K562 (cell line): Measurements from ENCODE around the gene DDX20. TPM values are rescaled to one million over a fixed set of nuclear protein-coding genes. Genes with fewer than 3 reads are reported as not detected.

ENCODE experiments used
- ATAC-seq: fragments of 200-7000 bp; cut with Tn5 transposase; 3 replicates; pipeline ENCODE4 v1.9.1; 2020; ENCODE audit warnings: moderate library complexity
- BruUV-seq: library from RNA; stranded (reverse); fragments of 400-500 nt; replicated peaks from 2 replicates; lab custom pipeline; 2021; lab: Mats Ljungman, UMichigan
- CTCF ChIA-PET: fragments of 300-600 bp; formaldehyde crosslinking; extraction: SDS; loops from one replicate; lab custom pipeline; 2021; ENCODE audit warnings: low intra/inter-chr PET ratio; lab: Yijun Ruan, JAX
- POLR2A ChIA-PET: fragments of 300-600, 350-650 bp; sonication (Branson Sonifier 250); formaldehyde crosslinking; extraction: SDS; loops from one replicate; lab custom pipeline; 2021; ENCODE audit warnings: antibody characterized with exemption, inconsistent platforms; lab: Yijun Ruan, JAX
- DNase-seq, 4 experiments: peaks; one replicate each; pipeline versions ENCODE4 v3.0.0 to v3.0.0-alpha.2; 2011 to 2018; ENCODE audit warnings: low spot score in 3 of 4, mixed read lengths in 3 of 4; ENCODE audit errors: extremely low read depth in 1 of 4
- FAIRE-seq: peaks from 2 replicates; lab custom pipeline; 2011; peaks lifted over from hg19 to GRCh38; lab: Jason Lieb, UNC
- H2AFZ ChIP-seq: 2 replicates; pipeline ENCODE4 v1.6.0; 2011; ENCODE audit warnings: low read depth, low read length, control low read depth, inconsistent platforms
- H3K27ac ChIP-seq: fragments of 200-600 bp; 3 replicates; pipeline ENCODE4 v1.8.0; 2011; ENCODE audit warnings: low read depth, mild to moderate bottlenecking, control low read depth, inconsistent platforms, low read length, moderate library complexity, mixed read lengths; ENCODE audit errors: extremely low read depth
- H3K27me3 ChIP-seq, 2 experiments: fragments of 300-600 bp in 1 of 2; 2 replicates in 1 of 2; 3 replicates in 1 of 2; pipeline versions ENCODE4 v1.6.0 to v1.8.0; 2011; ENCODE audit warnings: inconsistent platforms in 2 of 2, low read length in 2 of 2, mild to moderate bottlenecking in 1 of 2, mixed read lengths in 1 of 2, moderate library complexity in 1 of 2; ENCODE audit not compliant: control insufficient read depth in 2 of 2, insufficient read depth in 2 of 2
- H3K36me3 ChIP-seq: fragments of 300-600 bp; 3 replicates; pipeline ENCODE4 v1.8.0; 2011; ENCODE audit warnings: mild to moderate bottlenecking, low read length, inconsistent platforms; ENCODE audit not compliant: control insufficient read depth, insufficient read depth
- H3K4me1 ChIP-seq, 2 experiments: fragments of 200-600 bp in 1 of 2; replicated peaks in 1 of 2; 2 replicates in 1 of 2; 3 replicates in 1 of 2; pipeline versions ENCODE4 v1.5.1 to v1.8.0; 2011; ENCODE audit warnings: inconsistent platforms in 2 of 2, low read length in 2 of 2, mild to moderate bottlenecking in 1 of 2, mixed read lengths in 1 of 2, moderate library complexity in 1 of 2; ENCODE audit not compliant: control insufficient read depth in 2 of 2, insufficient read depth in 2 of 2
- H3K4me2 ChIP-seq: 2 replicates; pipeline ENCODE4 v1.6.1; 2011; ENCODE audit warnings: low read length, control low read depth, inconsistent platforms, mixed read lengths; ENCODE audit not compliant: insufficient read depth
- H3K4me3 ChIP-seq: fragments of 200-600 bp; sonication (generic), shearing (Covaris generic); 2 replicates; pipeline ENCODE4 v1.5.1; 2016; ENCODE audit warnings: control low read depth, inconsistent platforms
- H3K79me2 ChIP-seq: fragments of 200-600 bp; 3 replicates; pipeline ENCODE4 v1.8.0; 2011; ENCODE audit warnings: low read length, inconsistent platforms; ENCODE audit not compliant: control insufficient read depth, insufficient read depth
- H3K9ac ChIP-seq, 2 experiments: 2 replicates each; pipeline versions ENCODE4 v1.6.0 to v1.6.1; 2011; ENCODE audit warnings: low read depth in 2 of 2, low read length in 2 of 2, control low read depth in 1 of 2, inconsistent platforms in 1 of 2, mild to moderate bottlenecking in 1 of 2, mixed read lengths in 1 of 2; ENCODE audit not compliant: insufficient read depth in 1 of 2
- H3K9me1 ChIP-seq: one replicate; pipeline ENCODE4 v1.6.0; 2011; ENCODE audit warnings: inconsistent platforms, mild to moderate bottlenecking, low read length, moderate library complexity; ENCODE audit not compliant: control insufficient read depth, insufficient read depth
- H3K9me3 ChIP-seq: replicated peaks from 2 replicates; pipeline ENCODE4 v1.5.1; 2011; ENCODE audit warnings: low read depth, low read length, inconsistent platforms; ENCODE audit not compliant: control insufficient read depth, insufficient read depth
- H4K20me1 ChIP-seq: replicated peaks from 2 replicates; pipeline ENCODE4 v1.6.1; 2011; ENCODE audit warnings: low read length, inconsistent platforms, mixed read lengths; ENCODE audit not compliant: control insufficient read depth, insufficient read depth
- FOXA1 ChIP-seq: fragments of 450-650 bp; IDR thresholded peaks from 2 replicates; pipeline ENCODE4 v1.6.1; 2016; ENCODE audit warnings: mild to moderate bottlenecking, borderline replicate concordance
- GABPB1 ChIP-seq: sonication (generic); formaldehyde crosslinking; IDR thresholded peaks from 2 replicates; pipeline ENCODE4 v1.8.0; 2022; ENCODE audit warnings: mild to moderate bottlenecking, missing genetic modification reagents
- MAZ ChIP-seq, 2 experiments: fragments of 450-650 bp in 1 of 2; sonication (generic) in 1 of 2; formaldehyde crosslinking; IDR thresholded peaks in 1 of 2; conservative IDR thresholded peaks in 1 of 2; 2 replicates each; pipeline versions ENCODE4 v1.4.0 to v1.5.0; 2020; ENCODE audit warnings: mild to moderate bottlenecking in 1 of 2, missing genetic modification reagents in 1 of 2
- NBN ChIP-seq: fragments of 450-650 bp; IDR thresholded peaks from 2 replicates; pipeline ENCODE4 v1.6.1; 2016; ENCODE audit warnings: low read depth, mild to moderate bottlenecking
- NCOA1 ChIP-seq: fragments of 450-650 bp; IDR thresholded peaks from 2 replicates; pipeline ENCODE4 v1.6.1; 2016; ENCODE audit warnings: low read depth
- NR4A1 ChIP-seq, 2 experiments: fragments of 250-450 bp in 1 of 2; fragments of 450-650 bp in 1 of 2; sonication (Bioruptor Pico) in 1 of 2; IDR thresholded peaks; 2 replicates each; pipeline versions ENCODE4 v1.4.0 to v1.6.1; 2016 to 2020; ENCODE audit warnings: mild to moderate bottlenecking in 2 of 2, missing compliant biosample characterization in 1 of 2, missing genetic modification characterization in 1 of 2, moderate library complexity in 1 of 2
- PPARD ChIP-seq: fragments of 250-450 bp; sonication (Bioruptor Pico); IDR thresholded peaks from 2 replicates; pipeline ENCODE4 v1.8.0; 2022; ENCODE audit warnings: inconsistent platforms, mild to moderate bottlenecking, moderate library complexity
- SMAD1 ChIP-seq: fragments of 150-350 bp; IDR thresholded peaks from 2 replicates; pipeline ENCODE4 v1.6.1; 2014; ENCODE audit warnings: low read length, low read depth; ENCODE audit not compliant: partially characterized antibody
- ZC3H4 ChIP-seq: sonication (generic); formaldehyde crosslinking; IDR thresholded peaks from 2 replicates; pipeline ENCODE4 v1.9.0; 2021; ENCODE audit warnings: missing genetic modification reagents, borderline replicate concordance
- ZKSCAN8 ChIP-seq: fragments of 200-800 bp; sonication (Bioruptor generic); IDR thresholded peaks from 2 replicates; pipeline ENCODE4 v1.6.1; 2016; ENCODE audit warnings: missing genetic modification characterization, missing compliant biosample characterization
- WGBS: fragments of 100-300 bp; shearing (Covaris generic); methylation state at CpG from one replicate; pipeline ENCODE4 v1.1.6; 2016; ENCODE audit warnings: low coverage, mixed read lengths; ENCODE audit not compliant: insufficient coverage; ENCODE audit errors: missing lambda C conversion rate; 5-methylcytosine and 5-hydroxymethylcytosine counted together
- in situ Hi-C: fragments of 300-500 bp; cut with MboI; formaldehyde crosslinking; loops from 4 replicates; pipeline ENCODE4 v1.15.0; 2018; ENCODE audit warnings: inconsistent platforms, mixed read lengths
- intact Hi-C: fragments of 100-400 bp; cut with micrococcal nuclease; formaldehyde crosslinking; loops from 2 replicates; pipeline ENCODE4 v1.14.2; 2022
- polyA plus RNA-seq, 8 experiments: library from polyadenylated mRNA; depleted of rRNA in 4 of 8; stranded (reverse) in 5 of 8; unstranded in 3 of 8; fragments of >200 nt; fragmentation: Nextera tagmentation in 2 of 8; fragmentation: Illumina TruSeq in 1 of 8; extraction: Ambion mirVana in 2 of 8; extraction: Trizol in 1 of 8; gene quantifications; 2 replicates each; pipeline versions ENCODE4 v1.2.1 to v1.2.3, GENCODE V29; 2011 to 2014; ENCODE audit warnings: inconsistent platforms in 1 of 8, missing spikeins in 1 of 8
- total RNA-seq, 7 experiments: library from RNA; depleted of rRNA in 6 of 7; stranded (reverse); fragments of >200 nt in 6 of 7; fragmentation: Illumina TruSeq in 2 of 7; extraction: Trizol in 2 of 7; gene quantifications; 2 replicates each; pipeline versions ENCODE4 v1.2.1 to v1.2.3, GENCODE V29; 2011 to 2021; ENCODE audit warnings: low replicate concordance in 1 of 7
- TF ChIP-seq, protein P1 (sequence below): fragments of 450-650 bp; IDR thresholded peaks from 2 replicates; pipeline ENCODE4 v1.6.1; 2018; ENCODE audit warnings: mild to moderate bottlenecking, low read depth; ENCODE audit not compliant: partially characterized antibody
- TF ChIP-seq, protein P2 (sequence below), 2 experiments: fragments of 200-800 bp in 1 of 2; sonication (Bioruptor generic) in 1 of 2; sonication (generic) in 1 of 2; formaldehyde crosslinking in 1 of 2; IDR thresholded peaks in 1 of 2; conservative IDR thresholded peaks in 1 of 2; 2 replicates each; pipeline versions ENCODE4 v1.5.0 to v1.6.1; 2016 to 2020; ENCODE audit warnings: missing compliant biosample characterization in 1 of 2, missing genetic modification characterization in 1 of 2, missing genetic modification reagents in 1 of 2
- TF ChIP-seq, protein P3 (sequence below): sonication (generic); formaldehyde crosslinking; IDR thresholded peaks from 2 replicates; pipeline ENCODE4 v1.8.0; 2022; ENCODE audit warnings: mild to moderate bottlenecking, missing genetic modification reagents

The DDX20 gene
- total and polyA plus RNA-seq, 9 of the 15 experiments (the other 6 are each of a cell fraction or from before 2014, with no cell fraction given) = 8.3 to 33.4 (median 24.5) TPM

DNA sequence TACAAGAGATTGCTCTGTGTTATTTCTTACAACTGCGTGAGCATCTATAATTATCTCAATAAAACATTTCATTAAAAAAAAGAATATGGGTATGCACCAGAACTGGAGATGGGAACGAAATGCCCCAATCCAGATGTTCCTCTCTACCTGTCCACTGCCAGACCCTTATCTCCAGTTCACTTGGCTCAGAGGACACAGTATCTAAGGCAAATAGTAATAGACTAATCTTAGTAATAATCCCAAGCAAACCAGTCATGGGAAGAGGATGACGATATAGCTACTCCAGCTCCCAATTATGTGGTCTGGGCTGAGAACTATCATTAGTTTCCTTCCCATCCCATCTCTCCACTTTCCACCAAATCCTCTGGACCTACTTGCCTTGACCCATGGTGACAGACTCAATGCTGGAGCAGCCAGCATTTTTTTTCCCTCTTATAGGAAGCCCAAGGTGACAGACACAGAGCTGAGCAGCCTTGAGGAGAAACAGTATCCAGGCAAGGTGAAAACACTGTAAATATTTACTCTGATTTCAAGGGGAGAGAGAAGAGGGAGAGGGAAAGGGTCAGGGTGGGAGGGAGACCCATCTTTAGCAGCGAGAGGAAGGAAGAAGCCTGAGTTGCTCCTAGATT lies 28.7 kb downstream of the DDX20 start:
- H3K9me1 ChIP-seq = no peaks in the 10 kb centered on the region
- no peaks in the 10 kb centered on the region for H3K9me3 ChIP-seq
- ATAC-seq (no peak), DNase-seq (no peak), FAIRE-seq (no peak)
- H3K4me1 ChIP-seq = no peaks in the 10 kb centered on the region
- in situ Hi-C loops = no loop called here
- no peaks in the 10 kb centered on the region for H4K20me1 ChIP-seq
- peaks cover 22 to 31% of the 10 kb centered on the region in 2 experiments for H3K27me3 ChIP-seq
- intact Hi-C loops = no loop called here
- no peaks in the 10 kb centered on the region for H3K79me2 ChIP-seq
- CTCF ChIA-PET = no interaction called here
- H3K4me2 ChIP-seq = no peak overlapping the region
- H3K27ac ChIP-seq = no peak overlapping the region
- no peak overlapping the region for H3K9ac ChIP-seq
- H3K36me3 ChIP-seq = no peaks in the 10 kb centered on the region
- H3K4me3 ChIP-seq = no peak overlapping the region
- POLR2A ChIA-PET = interaction anchor here (0.6 to 0.9 kb wide), 2 partner anchors 17 to 199 kb away, joined by 3 read pairs; no protein-coding TSS in a partner anchor
- BruUV-seq = no TSS peak
- H2AFZ ChIP-seq = no peak overlapping the region
- WGBS = 0% methylated on average over 4 of the region's 4 CpGs
- TF ChIP-seq SMAD1 = no peak
- TF ChIP-seq MAZ (CRISPR knock-in tag; conservative IDR thresholded peaks at IDR 0.05 in 1 of 2, IDR thresholded peaks at IDR 0.05 in 1 of 2) = no peak
- TF ChIP-seq, protein P1, sequence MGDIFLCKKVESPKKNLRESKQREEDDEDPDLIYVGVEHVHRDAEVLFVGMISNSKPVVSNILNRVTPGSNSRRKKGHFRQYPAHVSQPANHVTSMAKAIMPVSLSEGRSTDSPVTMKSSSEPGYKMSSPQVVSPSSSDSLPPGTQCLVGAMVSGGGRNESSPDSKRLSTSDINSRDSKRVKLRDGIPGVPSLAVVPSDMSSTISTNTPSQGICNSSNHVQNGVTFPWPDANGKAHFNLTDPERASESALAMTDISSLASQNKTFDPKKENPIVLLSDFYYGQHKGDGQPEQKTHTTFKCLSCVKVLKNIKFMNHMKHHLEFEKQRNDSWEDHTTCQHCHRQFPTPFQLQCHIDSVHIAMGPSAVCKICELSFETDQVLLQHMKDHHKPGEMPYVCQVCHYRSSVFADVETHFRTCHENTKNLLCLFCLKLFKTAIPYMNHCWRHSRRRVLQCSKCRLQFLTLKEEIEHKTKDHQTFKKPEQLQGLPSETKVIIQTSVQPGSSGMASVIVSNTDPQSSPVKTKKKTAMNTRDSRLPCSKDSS = no peak
- no peak for TF ChIP-seq ZKSCAN8 (CRISPR knock-in tag)
- no peak for TF ChIP-seq PPARD (CRISPR knock-in tag)
- no peak for TF ChIP-seq NBN
- TF ChIP-seq ZC3H4 (CRISPR knock-in tag) = no peak
- no peak for TF ChIP-seq NCOA1
- TF ChIP-seq, protein P2, sequence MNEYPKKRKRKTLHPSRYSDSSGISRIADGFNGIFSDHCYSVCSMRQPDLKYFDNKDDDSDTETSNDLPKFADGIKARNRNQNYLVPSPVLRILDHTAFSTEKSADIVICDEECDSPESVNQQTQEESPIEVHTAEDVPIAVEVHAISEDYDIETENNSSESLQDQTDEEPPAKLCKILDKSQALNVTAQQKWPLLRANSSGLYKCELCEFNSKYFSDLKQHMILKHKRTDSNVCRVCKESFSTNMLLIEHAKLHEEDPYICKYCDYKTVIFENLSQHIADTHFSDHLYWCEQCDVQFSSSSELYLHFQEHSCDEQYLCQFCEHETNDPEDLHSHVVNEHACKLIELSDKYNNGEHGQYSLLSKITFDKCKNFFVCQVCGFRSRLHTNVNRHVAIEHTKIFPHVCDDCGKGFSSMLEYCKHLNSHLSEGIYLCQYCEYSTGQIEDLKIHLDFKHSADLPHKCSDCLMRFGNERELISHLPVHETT (CRISPR knock-in tag; conservative IDR thresholded peaks at IDR 0.05 in 1 of 2, IDR thresholded peaks at IDR 0.05 in 1 of 2) = no peak
- TF ChIP-seq NR4A1 (CRISPR knock-in tag; IDR thresholded peaks at IDR 0.05) = no peak
- TF ChIP-seq NR4A1 (tag; IDR thresholded peaks at IDR 0.05) = no peak
- TF ChIP-seq, protein P3, sequence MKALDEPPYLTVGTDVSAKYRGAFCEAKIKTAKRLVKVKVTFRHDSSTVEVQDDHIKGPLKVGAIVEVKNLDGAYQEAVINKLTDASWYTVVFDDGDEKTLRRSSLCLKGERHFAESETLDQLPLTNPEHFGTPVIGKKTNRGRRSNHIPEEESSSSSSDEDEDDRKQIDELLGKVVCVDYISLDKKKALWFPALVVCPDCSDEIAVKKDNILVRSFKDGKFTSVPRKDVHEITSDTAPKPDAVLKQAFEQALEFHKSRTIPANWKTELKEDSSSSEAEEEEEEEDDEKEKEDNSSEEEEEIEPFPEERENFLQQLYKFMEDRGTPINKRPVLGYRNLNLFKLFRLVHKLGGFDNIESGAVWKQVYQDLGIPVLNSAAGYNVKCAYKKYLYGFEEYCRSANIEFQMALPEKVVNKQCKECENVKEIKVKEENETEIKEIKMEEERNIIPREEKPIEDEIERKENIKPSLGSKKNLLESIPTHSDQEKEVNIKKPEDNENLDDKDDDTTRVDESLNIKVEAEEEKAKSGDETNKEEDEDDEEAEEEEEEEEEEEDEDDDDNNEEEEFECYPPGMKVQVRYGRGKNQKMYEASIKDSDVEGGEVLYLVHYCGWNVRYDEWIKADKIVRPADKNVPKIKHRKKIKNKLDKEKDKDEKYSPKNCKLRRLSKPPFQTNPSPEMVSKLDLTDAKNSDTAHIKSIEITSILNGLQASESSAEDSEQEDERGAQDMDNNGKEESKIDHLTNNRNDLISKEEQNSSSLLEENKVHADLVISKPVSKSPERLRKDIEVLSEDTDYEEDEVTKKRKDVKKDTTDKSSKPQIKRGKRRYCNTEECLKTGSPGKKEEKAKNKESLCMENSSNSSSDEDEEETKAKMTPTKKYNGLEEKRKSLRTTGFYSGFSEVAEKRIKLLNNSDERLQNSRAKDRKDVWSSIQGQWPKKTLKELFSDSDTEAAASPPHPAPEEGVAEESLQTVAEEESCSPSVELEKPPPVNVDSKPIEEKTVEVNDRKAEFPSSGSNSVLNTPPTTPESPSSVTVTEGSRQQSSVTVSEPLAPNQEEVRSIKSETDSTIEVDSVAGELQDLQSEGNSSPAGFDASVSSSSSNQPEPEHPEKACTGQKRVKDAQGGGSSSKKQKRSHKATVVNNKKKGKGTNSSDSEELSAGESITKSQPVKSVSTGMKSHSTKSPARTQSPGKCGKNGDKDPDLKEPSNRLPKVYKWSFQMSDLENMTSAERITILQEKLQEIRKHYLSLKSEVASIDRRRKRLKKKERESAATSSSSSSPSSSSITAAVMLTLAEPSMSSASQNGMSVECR (CRISPR knock-in tag) = no peak
- TF ChIP-seq GABPB1 = no peak
- TF ChIP-seq FOXA1 = no peak
